ENCODE data around the gene TM7SF2.
"Not testable (repeated sequence)": the region's sequence is repeated elsewhere in the genome, so short reads cannot be mapped to it uniquely, and the experiment has no call there.

The TM7SF2 gene

DNA sequence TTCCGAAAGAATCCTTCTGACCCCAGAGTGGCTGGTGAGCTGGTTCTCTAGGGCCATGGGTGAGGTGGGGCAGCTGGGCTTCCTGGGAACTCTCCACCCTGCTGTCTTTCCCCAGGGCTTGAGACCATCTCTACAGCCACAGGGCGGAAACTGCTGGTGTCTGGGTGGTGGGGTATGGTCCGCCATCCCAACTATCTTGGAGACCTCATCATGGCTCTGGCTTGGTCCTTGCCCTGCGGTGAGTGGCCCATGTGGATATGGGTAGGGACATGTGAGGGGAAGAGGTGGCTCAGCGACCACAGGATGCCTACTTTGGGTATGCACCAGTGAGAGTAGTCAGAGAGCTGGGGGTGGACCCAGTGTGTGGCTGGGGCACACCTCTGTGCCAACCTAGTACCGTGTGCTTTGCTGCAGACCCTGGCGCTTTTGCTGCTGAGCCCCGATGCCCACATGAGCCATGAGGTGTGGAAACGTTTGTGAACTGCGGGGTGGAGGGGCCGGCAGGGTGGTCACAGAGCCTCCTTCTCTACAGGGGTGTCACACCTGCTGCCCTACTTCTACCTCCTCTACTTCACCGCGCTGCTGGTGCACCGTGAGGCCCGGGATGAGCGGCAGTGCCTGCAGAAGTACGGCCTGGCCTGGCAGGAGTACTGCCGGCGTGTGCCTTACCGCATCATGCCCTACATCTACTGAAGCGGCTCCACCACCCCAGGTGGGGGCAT lies 3.9 kb downstream of the TM7SF2 start:
- DNase-seq: no peak

DNA sequence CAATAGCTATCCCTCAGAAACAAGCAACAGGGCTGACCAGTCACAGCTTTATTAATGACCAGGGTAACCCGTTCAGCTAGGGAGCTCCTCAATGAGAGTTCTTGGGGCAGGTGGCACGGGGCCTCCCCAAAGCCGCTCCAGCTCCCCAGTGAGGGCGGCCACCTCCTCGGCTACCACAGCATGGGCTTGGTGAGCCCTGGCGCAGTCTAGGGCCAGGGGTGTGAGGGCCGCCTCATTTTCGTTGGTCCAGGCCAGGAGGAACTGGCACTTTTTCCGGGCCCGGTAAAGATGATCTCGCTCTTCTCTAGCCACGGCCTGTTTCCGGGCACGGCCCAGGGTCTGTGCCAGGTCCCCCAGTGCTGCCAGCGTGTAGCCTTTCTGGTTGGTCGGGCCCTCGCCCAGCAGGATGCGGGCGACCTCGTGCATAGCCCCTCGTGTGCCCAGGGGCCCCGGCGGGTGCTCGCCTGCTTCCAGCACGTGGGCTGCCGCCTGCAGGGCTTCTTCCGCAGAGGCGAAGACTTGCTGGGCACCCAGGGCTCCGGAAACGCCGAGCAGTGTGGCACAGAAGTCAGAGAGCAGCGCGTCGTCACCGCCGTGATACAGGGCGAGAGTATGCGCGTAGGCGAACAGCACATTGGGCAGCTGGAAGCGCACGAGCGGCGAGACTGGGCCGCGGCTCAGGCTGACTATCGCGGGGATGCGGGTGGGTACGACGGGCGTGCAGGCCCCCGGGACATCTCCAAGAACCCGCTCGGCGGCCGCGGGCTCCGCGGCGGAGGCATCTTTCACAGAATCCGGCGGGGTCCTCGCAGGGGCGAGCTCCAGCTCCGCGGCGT lies 4.9 kb downstream of the TM7SF2 start:
- no peak for DNase-seq

DNA sequence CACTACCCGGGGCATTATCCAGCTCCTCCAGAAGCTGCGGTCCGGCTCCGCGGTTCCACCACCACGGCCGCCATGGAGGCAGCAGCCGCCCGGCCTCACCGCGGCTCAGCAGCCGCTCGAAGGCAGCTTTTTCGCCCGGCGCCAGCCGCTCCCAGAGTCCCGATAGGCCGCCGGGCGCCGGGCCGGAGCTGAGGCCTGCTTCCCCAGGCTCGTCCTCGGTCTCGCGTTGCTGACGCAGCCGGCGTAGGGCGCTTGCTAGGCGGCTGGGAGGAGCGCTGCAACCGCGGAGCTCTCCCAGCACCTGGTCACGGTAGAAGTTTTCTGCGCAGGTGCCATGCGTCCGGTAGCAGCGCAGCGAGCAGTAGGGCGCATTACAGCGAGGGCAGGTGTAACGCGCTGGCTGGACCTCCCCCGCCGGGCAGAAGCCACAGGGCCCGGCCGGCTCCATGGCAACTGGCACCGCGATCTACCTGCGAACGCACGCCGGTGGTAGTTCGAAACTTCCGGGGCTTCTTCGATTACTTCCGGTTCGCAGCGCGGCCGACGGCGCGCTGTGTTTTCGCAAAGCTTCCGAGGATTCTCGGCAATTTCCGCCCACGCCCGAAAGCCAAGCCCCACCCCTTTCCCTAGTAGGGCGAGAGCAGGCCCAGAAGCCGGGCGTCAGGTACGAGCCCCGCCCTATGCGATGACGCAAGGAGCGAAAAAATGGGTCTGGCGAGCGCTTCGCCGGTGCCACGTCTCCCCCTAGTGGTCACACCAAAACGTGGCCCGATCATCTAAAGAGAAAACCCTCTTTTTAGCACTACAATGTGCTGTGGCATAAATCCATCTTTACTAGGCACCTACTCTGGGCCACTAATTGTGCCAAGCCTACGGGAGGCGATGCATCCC lies 5.8 kb downstream of the TM7SF2 start, which contains the start of gene ZNHIT2:
Gene ZNHIT2 (minus strand): TSS at position 496 of the 891 bp plus-strand sequence. CDS start 48 bp downstream, at position 448.
- peak; percentile 74 for DNase-seq

DNA sequence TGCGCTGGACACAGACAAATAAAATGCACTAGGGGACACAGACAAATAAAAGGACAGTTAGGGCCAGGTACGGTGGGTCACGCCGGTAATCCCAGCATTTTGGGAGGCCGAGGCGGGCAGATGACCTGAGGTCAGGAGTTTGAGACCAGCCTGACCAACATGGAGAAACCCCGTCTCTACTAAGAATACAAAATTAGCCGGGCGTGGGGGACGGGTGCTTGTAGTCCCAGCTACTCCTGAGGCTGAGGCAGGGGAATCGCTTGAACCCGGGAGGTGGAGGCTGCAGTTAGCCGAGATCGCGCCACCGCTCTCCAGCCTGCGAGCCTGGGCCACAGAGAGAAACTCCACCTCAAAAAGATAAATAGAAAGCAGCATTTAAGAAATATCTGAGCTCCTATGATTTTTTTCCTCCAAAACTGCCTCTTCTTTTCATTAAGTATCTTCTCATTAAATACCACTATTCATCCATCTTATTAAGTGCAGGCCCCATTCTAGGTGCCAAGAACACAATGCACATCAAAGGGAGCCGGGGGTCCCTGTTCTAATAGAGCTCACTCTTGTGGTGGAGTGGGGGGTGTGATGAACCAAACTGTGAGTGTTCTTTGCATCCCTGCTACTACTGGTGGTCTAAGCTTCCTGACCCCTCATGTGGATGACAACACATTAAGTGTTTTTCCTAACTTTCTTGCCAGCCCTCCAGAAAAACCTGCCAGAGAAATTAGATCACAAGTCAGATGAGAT lies 6.6 kb downstream of the TM7SF2 start:
- DNase-seq: no peak

DNA sequence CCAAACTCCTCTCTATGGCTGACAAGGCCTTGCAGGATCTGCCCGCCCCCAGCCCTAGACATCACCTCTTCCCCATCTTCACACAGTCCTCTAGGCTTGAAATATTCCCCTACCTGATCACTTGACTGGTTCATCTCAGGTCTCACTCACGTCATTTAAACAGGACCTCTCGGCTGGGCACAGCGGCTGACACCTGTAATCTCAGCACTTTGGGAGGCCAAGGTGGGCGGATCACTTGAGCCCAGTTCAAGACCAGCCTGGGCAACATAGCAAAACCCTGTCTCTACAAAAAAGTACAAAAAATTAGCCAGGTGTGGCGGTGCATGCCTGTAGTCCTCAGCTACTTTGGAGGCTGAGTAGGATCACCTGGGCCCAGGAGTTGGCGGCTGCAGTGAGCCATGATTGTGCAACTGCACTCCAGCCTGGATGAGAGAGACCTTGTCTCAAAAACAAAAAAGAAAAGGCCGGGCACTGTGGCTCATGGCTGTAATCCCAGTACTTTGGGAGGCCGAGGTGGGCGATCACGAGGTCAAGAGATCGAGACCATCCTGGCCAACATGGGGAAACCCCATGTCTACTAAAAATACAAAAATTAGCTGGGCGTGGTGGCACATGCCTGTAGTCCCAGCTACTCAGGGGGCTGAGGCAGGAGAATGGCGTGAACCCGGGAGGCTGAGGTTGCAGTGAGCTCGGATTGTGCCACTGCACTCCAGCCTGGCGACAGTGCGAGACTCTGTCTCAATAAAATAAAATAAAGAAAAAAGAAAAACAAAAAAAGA lies 7.4 kb downstream of the TM7SF2 start:
- DNase-seq: not testable (repeated sequence)

DNA sequence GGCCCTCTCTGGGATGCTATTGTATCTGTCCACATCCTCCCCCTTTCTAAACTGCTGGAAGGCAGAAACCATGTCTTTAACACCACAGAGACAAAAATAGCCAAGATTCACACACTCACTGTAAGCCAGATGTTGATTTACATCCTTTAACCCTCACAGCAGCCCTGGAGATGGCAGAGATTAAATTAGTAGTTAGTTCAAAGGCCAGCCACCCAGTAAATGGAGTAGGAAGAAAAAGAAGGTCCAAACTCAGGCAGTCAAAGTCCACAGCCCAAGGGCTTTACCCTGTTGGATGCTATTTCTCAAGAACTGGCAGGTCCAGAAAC lies 8.0 kb downstream of the TM7SF2 start:
- DNase-seq: no peak

DNA sequence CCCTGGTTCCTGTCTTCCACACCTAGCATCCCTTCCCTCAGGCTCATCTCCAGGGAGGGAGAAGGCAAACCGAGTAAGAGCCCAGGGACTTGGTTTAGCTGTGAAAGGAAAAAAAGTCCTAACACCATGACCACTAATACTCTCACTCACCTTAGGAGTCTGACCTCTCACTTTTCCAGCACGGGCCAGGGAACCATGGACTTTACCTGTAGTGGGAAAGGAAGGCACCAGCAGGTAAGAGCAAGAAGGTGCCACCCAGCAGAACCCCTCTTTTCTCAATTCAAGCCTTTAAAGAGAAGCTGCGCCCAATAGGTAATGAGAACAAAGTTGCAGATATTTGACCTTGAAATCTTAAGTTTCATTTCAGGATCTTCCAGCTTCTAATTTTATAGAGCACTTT lies 9.2 kb downstream of the TM7SF2 start:
- no peak for DNase-seq

DNA sequence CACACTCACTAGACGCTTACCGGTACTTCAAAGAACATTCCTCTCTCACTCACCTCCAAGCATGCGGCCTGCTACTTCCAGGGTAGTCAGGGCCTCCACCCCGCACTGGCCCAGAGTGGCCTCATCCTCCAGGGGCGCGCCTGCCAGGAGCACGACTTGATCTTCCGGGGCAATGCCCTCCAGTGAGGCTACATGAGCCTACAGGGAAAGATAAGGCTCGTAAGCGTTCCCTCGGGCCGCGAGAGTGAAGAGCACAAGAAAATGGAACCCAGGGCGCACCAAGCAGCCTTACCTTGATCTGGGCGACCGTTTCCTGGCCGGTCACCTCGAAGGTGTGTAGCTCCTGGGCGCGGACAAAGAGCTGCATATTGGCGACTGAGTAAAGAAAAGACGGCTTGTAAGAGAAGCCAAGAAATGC lies 9.8 kb downstream of the TM7SF2 start:
- no peak for DNase-seq

DNA sequence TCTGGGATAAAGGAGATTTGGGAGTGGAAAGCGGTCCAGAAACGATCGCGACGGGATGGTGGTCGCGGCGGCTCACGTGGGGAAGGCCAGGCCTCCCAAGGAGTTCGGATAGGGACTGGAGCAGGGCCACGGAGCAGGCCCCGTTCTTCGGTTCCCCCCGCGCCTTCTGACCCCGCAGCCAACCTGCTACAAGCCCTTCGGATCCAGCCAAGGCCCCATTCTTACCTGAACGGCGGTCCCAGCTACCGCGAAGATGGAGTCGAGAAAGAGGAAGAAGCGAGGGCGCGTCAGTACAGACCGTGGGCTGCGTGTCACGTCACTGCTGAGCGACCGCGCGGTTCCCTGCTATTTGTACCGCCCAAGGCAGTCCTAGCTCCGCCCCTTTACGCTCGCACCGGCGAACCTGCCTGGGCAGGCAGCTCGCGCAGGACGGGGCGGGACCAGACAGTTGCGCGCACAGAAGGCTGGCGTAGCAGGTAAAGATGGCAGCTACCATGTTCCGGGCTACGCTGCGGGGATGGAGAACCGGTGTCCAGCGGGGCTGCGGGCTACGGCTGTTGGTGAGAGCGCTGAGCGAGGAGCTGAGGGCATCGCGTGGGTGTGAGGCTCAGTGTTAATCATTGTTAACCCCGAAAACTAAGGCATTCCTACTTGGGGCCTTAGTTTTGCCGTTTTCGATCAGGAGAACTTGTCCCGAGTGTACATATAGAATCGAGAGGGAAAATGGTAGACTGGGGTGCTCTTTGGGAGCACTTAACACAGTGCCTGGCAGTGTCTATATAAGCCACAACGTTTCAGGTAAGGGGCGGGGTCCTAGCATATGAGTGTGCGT lies 10.4 kb downstream of the TM7SF2 start, which contains the start of the genes FAU and MRPL49:
Gene FAU (minus strand): TSS at position 270 of the 832 bp plus-strand sequence. CDS start 321 bp downstream, outside the sequence.
Gene MRPL49 (plus strand): TSS at position 457 of the 832 bp plus-strand sequence. CDS start 26 bp downstream, at position 483.
- DNase-seq: peak; percentile 76

DNA sequence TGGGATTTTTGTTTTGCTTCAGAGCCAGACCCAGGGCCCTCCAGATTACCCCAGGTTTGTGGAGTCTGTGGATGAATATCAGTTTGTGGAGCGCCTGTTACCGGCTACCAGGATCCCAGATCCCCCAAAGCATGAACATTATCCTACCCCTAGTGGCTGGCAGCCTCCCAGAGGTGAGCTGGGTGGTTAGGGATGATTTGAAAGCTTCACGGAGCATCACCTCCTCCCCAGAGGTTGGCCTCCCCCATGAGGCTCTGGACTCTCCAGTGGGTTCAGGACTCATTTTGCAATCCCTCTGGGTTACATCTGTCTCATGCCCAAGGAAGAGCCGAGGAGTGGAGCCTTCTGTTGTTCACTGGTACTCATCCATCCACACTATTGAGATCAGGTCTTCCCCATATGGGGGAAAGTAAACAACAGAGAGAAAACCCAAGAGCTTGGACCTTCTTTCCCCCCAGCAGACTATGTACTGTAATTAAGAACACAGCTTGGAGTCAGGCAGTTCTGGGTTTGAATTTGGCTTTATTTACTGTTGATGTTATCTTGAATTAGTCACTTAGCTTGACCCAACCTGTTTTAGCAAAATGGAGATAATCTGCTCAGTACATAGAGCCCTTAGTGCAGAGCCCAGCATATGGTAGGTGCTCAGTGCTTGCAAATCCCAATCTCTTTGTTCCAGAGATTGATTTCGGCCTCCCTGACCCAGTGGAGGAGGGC lies 13.0 kb downstream of the TM7SF2 start:
- DNase-seq: no peak

DNA sequence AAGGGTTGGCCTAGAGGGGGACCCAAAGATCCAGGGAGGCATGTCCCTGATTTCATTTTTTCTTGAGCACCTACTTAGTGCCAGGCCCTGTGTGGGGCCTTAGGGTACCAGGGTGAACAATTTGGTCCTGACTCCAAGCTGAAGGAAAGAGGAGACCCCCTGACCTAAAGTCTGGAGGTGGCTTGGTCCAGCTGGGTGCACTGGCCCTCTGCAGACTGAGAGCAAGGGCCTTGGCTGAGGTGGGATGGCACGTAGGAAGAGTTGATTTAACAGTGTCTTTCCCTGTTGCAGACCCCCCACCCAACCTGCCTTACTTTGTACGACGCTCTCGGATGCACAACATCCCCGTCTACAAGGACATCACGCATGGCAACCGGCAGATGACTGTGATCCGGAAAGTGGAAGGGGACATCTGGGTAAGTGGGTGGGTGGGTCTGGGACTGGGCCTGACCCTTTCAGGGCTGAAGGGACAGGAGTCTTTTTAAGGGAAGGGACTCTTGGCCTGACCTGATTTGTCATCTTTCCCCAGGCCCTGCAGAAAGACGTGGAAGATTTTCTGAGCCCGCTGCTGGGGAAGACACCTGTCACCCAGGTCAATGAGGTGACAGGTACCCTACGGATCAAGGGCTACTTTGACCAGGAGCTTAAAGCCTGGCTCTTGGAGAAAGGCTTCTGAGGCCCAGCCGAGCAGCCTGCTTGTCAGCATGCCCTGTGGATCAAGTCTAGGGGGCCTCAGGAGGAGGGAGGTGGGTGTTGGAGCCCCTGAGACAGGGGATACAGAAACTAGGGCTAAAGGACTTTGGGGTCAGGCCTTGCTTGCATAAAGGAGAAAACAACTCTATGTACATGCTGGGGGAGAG lies 13.8 kb downstream of the TM7SF2 start:
- DNase-seq: no peak

DNA sequence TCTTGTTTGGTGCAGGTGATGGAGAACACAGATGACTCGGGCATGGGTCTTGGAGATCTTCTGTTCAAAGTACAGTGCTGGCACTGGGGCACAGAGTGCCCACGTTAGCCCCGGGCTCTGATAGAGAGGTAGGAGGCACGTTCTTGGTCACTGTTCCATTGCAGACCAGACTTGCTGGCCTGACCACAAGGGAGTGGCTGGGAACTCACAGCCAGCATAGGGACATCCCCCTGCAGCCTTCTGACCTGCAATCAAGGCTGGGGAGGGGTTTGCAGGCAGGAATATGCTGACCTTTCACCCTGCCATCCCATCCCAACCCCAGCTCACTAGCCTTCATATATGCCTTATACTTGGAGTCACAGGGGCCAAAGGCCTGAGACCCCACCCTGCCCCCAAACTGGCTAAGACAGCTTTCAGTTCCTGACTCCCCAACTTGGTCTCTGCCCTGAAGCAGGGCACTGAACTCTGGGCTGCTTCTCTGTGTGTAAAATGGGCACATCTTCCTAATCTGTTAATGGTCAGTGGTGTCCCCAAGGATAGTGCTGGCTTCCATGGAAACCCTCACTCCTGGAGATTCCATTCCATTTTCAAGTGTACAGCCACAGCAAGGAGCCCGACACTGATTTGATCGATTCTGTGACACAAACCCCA lies 15.1 kb downstream of the TM7SF2 start:
- DNase-seq: no peak

DNA sequence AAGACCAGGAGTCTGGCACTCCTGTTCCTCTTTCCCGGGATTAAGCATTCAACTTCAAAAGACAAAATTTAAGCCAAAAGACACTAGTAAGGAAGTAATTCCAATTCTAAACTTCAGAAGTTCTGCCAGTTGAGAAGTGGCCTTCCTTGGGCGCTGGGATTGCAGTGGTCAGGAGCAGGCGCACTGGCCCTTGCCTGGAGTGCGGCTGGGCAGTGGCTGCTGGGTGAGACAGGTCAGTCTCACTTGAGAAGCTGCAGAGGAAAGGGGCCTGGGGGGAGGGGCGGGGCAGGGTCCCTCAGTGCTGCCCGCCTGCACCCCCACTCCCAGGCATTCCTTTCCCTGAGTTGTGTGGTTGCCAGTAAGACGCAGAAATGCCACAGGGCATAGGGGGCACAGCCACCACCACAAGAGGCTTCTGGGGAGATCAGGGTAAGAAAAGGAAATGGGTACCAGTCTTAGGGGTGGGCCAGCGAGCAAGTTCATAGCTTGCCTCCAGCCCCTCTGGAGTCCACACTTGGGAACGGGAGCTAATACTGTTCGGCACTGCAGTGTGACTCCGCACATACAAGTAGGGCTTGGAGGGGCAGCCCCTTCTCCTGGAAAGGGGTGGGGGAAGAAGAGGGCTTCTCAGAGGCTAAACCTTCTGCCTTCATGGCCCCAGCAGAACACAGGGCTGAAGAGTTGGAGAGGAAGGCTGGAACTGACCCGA lies 16.0 kb downstream of the TM7SF2 start:
- DNase-seq: no peak

DNA sequence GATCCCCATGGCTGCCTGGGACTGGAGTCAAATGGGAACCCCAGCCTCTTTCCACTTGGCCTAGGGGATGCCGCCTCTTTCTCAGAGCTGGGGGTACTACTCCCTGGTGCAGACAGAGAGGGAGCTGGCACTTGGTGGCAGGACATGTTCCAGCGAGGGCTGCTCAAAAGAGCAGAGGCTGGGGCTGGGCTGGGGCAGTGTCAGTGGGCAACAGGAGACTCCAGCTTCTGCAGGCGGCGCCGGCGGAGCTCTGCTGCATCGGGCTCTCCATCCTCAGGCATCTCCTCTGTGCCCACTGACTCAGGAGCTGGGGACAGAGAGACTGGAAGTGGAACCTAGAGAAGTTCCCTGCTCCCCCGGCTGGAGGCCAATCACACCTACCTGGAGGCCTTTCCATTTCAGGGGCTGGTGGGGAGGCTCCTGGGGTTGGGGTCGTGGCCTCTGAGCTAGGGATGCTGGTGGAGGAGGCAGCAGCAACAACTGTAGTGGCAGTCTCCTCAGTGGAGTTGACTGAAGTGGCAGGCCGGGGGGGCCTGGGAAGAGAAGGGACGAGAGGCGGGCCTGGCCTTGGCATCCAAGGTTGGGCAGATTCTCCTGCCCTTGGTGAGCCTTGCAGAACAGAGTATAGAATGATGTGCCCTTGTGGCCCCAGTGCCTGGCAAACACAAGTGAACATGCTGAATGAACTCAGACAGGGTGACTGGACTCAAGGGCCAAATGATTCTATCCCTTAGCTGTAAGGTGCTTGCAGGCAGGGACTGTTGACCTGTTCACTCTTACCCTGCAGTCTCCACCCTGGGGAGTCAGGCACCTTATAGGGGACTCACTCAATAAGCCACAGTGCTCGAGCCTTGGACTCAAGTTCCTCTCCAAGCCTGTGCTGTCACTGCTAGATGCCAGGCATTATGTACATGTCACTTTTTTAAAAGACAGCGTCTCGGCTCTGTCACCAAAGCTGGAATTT lies 16.8 kb downstream of the TM7SF2 start:
- DNase-seq: no peak

DNA sequence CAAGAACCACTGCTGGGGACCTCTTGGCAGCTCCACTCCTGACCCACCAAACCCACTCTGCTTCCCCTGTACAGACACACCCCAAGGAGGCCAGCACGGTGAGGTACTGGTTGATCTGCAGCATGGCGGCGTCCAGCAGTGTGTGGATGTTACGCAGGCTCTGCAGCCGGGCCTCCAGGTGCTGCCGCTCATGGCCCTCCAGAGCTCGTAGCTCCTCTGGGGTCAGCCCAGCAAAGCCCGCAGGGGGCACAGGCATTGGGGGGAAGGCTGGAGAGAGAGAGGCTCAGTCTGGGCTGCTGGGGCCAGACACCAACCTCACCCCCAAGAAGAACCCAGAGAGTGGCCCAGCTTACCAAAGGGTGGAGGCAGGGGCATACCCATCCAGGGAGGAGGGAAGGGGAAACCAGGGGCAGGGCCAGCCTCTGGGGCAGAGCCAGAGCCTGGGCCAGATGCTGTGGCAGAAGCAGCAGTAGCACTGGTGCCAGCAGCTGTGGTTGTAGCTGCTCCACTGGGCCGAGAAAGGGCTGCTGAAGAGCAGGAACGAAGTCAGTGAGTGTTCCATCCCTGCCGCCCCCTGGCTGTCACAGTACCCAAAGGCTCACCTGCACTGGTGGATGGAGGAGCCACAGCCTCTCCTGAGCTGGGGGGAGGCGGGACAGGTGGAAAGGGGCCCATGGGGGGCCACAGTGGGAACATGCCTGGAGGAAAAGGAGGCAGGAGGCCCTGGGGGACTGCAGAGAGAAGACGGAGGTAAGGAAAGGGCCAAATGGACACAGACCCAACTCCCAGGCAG lies 18.2 kb downstream of the TM7SF2 start:
- no peak for DNase-seq
